Central memory CD8-positive, alpha-beta T cell (primary cell): ENCODE results near the gene TCERG1L.
"Not testable (repeated sequence)": the region's sequence is repeated elsewhere in the genome, so short reads cannot be mapped to it uniquely, and the experiment has no call there.

Source experiments
- ATAC-seq: fragments of 150-1000 bp; cut with Tn5 transposase; replicated peaks from 2 replicates; pipeline ENCODE4 v1.10.0; 2022; ENCODE audit warnings: mild to moderate bottlenecking, moderate FRiP score, moderate number of reproducible peaks; ENCODE audit not compliant: poor library complexity, severe bottlenecking; ENCODE audit errors: extremely low read depth
- DNase-seq, 2 donors: peaks; one replicate each; pipeline ENCODE4 v3.0.0; 2021; ENCODE audit warnings: low spot score in 2 of 2
- H3K27ac Mint-ChIP-seq: one replicate; pipeline ENCODE4 v1.8.0; 2022; ENCODE audit warnings: low read depth, mild to moderate bottlenecking, moderate library complexity, mixed read lengths
- H3K27me3 Mint-ChIP-seq: one replicate; pipeline ENCODE4 v1.8.0; 2022; ENCODE audit warnings: mixed read lengths
- H3K36me3 Mint-ChIP-seq: one replicate; pipeline ENCODE4 v1.8.0; 2022; ENCODE audit warnings: mild to moderate bottlenecking, moderate library complexity, mixed read lengths; ENCODE audit not compliant: insufficient read depth
- H3K4me1 Mint-ChIP-seq: one replicate; pipeline ENCODE4 v1.8.0; 2022; ENCODE audit warnings: mixed read lengths
- H3K4me3 Mint-ChIP-seq: one replicate; pipeline ENCODE4 v1.8.0; 2022; ENCODE audit warnings: mild to moderate bottlenecking, moderate library complexity, mixed read lengths
- H3K9me3 Mint-ChIP-seq: one replicate; pipeline ENCODE4 v1.8.0; 2022; ENCODE audit warnings: mixed read lengths

Gene TCERG1L

GRCh38 chr10:131079314-131079713 lies 232.2 kb downstream of the TCERG1L start:
- H3K4me3 Mint-ChIP-seq, result no peak overlapping the region
- H3K9me3 Mint-ChIP-seq, result no peaks in the 10 kb centered on the region
- no peaks in the 10 kb centered on the region for H3K27me3 Mint-ChIP-seq
- ATAC-seq (no peak), DNase-seq (no peak)
- H3K4me1 Mint-ChIP-seq, result no peaks in the 10 kb centered on the region
- H3K36me3 Mint-ChIP-seq, result no peaks in the 10 kb centered on the region
- H3K27ac Mint-ChIP-seq, result no peak overlapping the region

- H3K4me3 Mint-ChIP-seq, ATAC-seq, H3K27me3 Mint-ChIP-seq, DNase-seq, H3K9me3 Mint-ChIP-seq, H3K27ac Mint-ChIP-seq, H3K36me3 Mint-ChIP-seq, H3K4me1 Mint-ChIP-seq: not testable (repeated sequence)
Observed at GRCh38 chr10:131078882-131079280, 232.6 kb downstream of the TCERG1L start.

GRCh38 chr10:131078131-131078881 lies 233.2 kb downstream of the TCERG1L start:
- no peaks in the 10 kb centered on the region for H3K36me3 Mint-ChIP-seq
- H3K4me1 Mint-ChIP-seq, result no peaks in the 10 kb centered on the region
- H3K27me3 Mint-ChIP-seq, result no peaks in the 10 kb centered on the region
- no peaks in the 10 kb centered on the region for H3K9me3 Mint-ChIP-seq
- DNase-seq (no peak), ATAC-seq (no peak)
- H3K27ac Mint-ChIP-seq, result no peak overlapping the region
- no peak overlapping the region for H3K4me3 Mint-ChIP-seq

- no peak for ATAC-seq
- no peak for DNase-seq
- Mint-ChIP-seq H3K27ac (no peak overlapping the region), H3K36me3 (no peaks in the 10 kb centered on the region), H3K27me3 (no peaks in the 10 kb centered on the region), H3K9me3 (no peaks in the 10 kb centered on the region), H3K4me3 (no peak overlapping the region), H3K4me1 (no peaks in the 10 kb centered on the region)
Observed at GRCh38 chr10:131077724-131078123, 233.8 kb downstream of the TCERG1L start.

- Mint-ChIP-seq H3K4me1 (no peaks in the 10 kb centered on the region), H3K9me3 (no peaks in the 10 kb centered on the region), H3K27ac (no peak overlapping the region)
Observed at GRCh38 chr10:131077031-131077430, 234.5 kb downstream of the TCERG1L start.

GRCh38 chr10:131076356-131076755 lies 235.2 kb downstream of the TCERG1L start:
- Mint-ChIP-seq H3K27me3 (no peaks in the 10 kb centered on the region), H3K27ac (no peak overlapping the region), H3K4me3 (no peak overlapping the region), H3K9me3 (no peaks in the 10 kb centered on the region), H3K36me3 (no peaks in the 10 kb centered on the region), H3K4me1 (no peaks in the 10 kb centered on the region)
- ATAC-seq (no peak), DNase-seq (no peak)

More at GRCh38 chr10:131077031-131077430, 234.5 kb downstream of the TCERG1L start:
- ATAC-seq (no peak), DNase-seq (no peak)
- Mint-ChIP-seq H3K4me3 (no peak overlapping the region), H3K27me3 (no peaks in the 10 kb centered on the region), H3K36me3 (no peaks in the 10 kb centered on the region)

GRCh38 chr10:131075218-131075770 lies 236.2 kb downstream of the TCERG1L start:
- Mint-ChIP-seq H3K4me1 (no peaks in the 10 kb centered on the region), H3K9me3 (no peaks in the 10 kb centered on the region), H3K27ac (no peak overlapping the region), H3K27me3 (no peaks in the 10 kb centered on the region), H3K4me3 (no peak overlapping the region), H3K36me3 (no peaks in the 10 kb centered on the region)
- DNase-seq, result no peak
- no peak for ATAC-seq

GRCh38 chr10:131074682-131075081 lies 236.8 kb downstream of the TCERG1L start:
- no peak overlapping the region for H3K27ac Mint-ChIP-seq
- no peak overlapping the region for H3K4me3 Mint-ChIP-seq
- DNase-seq (no peak), ATAC-seq (no peak)
- no peaks in the 10 kb centered on the region for H3K36me3 Mint-ChIP-seq
- H3K27me3 Mint-ChIP-seq, result no peaks in the 10 kb centered on the region
- no peaks in the 10 kb centered on the region for H3K9me3 Mint-ChIP-seq
- H3K4me1 Mint-ChIP-seq, result no peaks in the 10 kb centered on the region

- Mint-ChIP-seq H3K27ac (no peak overlapping the region), H3K4me1 (no peaks in the 10 kb centered on the region), H3K27me3 (no peaks in the 10 kb centered on the region), H3K36me3 (no peaks in the 10 kb centered on the region), H3K9me3 (no peaks in the 10 kb centered on the region), H3K4me3 (no peak overlapping the region)
- ATAC-seq, result no peak
- DNase-seq, result no peak
Observed at GRCh38 chr10:131073469-131074035, 238.0 kb downstream of the TCERG1L start.

GRCh38 chr10:131072651-131073468 lies 238.7 kb downstream of the TCERG1L start:
- H3K27ac Mint-ChIP-seq, result no peak overlapping the region
- H3K27me3 Mint-ChIP-seq, result no peaks in the 10 kb centered on the region
- H3K36me3 Mint-ChIP-seq, result no peaks in the 10 kb centered on the region
- no peaks in the 10 kb centered on the region for H3K9me3 Mint-ChIP-seq
- no peak for DNase-seq
- no peak for ATAC-seq
- no peak overlapping the region for H3K4me3 Mint-ChIP-seq
- H3K4me1 Mint-ChIP-seq, result no peaks in the 10 kb centered on the region

- Mint-ChIP-seq H3K4me1 (no peaks in the 10 kb centered on the region), H3K4me3 (no peak overlapping the region), H3K27me3 (no peaks in the 10 kb centered on the region), H3K36me3 (no peaks in the 10 kb centered on the region), H3K9me3 (no peaks in the 10 kb centered on the region), H3K27ac (no peak overlapping the region)
- DNase-seq (no peak), ATAC-seq (no peak)
Observed at GRCh38 chr10:131071721-131072120, 239.8 kb downstream of the TCERG1L start.

GRCh38 chr10:131070856-131071255 lies 240.7 kb downstream of the TCERG1L start:
- H3K36me3 Mint-ChIP-seq, result no peaks in the 10 kb centered on the region
- H3K4me3 Mint-ChIP-seq, result no peak overlapping the region
- H3K9me3 Mint-ChIP-seq, result no peaks in the 10 kb centered on the region
- H3K27ac Mint-ChIP-seq, result no peak overlapping the region
- no peaks in the 10 kb centered on the region for H3K4me1 Mint-ChIP-seq
- no peaks in the 10 kb centered on the region for H3K27me3 Mint-ChIP-seq
- ATAC-seq (no peak), DNase-seq (no peak)
